ENCODE data around the gene NCKAP1. TPM values are rescaled to one million over a fixed set of nuclear protein-coding genes. Genes with fewer than 3 reads are reported as not detected.
"Not testable (repeated sequence)": the region's sequence is repeated elsewhere in the genome, so short reads cannot be mapped to it uniquely, and the experiment has no call there.

Gene NCKAP1
- total RNA-seq, 6 donors from 2014 or later = 34.2 to 129 (median 83.9) TPM

DNA sequence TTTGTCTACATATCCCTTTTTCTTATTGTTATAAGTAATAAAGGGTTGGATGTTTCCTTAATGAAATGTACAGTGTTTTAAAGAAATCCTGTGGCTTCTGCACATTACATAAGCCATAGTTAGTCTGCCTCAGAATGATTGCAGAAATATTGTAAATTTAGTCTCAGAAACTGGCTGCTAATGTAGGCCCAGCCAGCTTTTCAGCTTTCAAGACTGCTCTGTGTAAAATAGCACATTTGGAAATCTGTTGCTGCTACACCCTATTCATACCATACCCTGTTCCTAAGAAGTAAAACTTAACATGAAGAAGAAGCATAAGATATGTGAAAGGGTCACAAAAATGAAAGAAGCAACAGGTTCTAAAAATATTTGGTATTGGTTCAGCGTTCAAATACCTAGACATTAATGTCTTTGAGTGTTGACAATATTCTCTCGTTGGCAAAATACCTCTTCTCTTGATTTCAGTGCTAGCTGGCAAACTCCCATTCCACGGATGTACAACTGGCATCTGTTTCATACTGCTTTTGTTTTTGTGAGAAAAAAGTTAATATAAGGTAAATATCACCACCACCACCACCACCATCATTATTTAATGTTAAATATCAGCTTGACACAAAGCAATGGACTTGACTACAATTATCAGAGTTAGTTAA is 19.2 kb upstream of the NCKAP1 start:
- whole genome bisulfite sequencing, 2 donors = 55 to 60% methylated on average over 3 of the region's 3 CpGs
- Histone ChIP-seq H3K27me3 (no peaks in the 10 kb centered on the region), H3K4me3 (no peak overlapping the region), H3K27ac (no peak overlapping the region), H3K9me3 (no peaks in the 10 kb centered on the region), H3K4me1 (peaks cover 0 to 4% (median 0%) of the 10 kb centered on the region in 4 donors), H3K36me3 (no peaks in the 10 kb centered on the region)
- DNase-seq (no peak), ATAC-seq (ENCODE audit: low FRiP score in 2 of 2) (no peak)
- TF ChIP-seq EP300 (IDR thresholded peaks at IDR 0.05) (no peak), POLR2AphosphoS5 (IDR thresholded peaks at IDR 0.05) (no peak), POLR2A (IDR thresholded peaks at IDR 0.05) (no peak)
- TF ChIP-seq, protein P1, sequence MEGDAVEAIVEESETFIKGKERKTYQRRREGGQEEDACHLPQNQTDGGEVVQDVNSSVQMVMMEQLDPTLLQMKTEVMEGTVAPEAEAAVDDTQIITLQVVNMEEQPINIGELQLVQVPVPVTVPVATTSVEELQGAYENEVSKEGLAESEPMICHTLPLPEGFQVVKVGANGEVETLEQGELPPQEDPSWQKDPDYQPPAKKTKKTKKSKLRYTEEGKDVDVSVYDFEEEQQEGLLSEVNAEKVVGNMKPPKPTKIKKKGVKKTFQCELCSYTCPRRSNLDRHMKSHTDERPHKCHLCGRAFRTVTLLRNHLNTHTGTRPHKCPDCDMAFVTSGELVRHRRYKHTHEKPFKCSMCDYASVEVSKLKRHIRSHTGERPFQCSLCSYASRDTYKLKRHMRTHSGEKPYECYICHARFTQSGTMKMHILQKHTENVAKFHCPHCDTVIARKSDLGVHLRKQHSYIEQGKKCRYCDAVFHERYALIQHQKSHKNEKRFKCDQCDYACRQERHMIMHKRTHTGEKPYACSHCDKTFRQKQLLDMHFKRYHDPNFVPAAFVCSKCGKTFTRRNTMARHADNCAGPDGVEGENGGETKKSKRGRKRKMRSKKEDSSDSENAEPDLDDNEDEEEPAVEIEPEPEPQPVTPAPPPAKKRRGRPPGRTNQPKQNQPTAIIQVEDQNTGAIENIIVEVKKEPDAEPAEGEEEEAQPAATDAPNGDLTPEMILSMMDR (IDR thresholded peaks at IDR 0.05) = no peak

DNA sequence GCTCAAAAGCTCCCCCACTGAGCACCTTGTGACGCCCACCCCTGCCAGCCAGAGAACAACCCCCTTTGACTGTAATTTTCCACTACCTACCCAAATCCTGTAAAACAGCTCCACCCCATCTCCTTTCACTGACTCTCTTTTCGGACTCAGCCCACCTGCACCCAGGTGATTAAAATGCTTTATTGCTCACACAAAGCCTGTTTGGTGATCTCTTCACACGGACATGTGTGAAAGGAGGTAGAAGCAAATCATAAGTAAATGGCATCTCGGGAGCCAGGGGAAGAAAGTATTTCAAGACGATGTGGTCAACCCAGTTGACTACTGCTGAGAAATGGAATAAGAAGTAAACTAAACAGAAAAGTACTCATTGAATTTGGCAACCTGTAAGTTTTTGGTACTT is 11.2 kb upstream of the NCKAP1 start:
- no peaks in the 10 kb centered on the region for H3K4me1 ChIP-seq
- peaks cover 0 to 6% (median 2%) of the 10 kb centered on the region in 4 donors for H3K9me3 ChIP-seq
- 81 to 83% methylated on average over 5 of the region's 5 CpGs for WGBS, 2 donors

DNA sequence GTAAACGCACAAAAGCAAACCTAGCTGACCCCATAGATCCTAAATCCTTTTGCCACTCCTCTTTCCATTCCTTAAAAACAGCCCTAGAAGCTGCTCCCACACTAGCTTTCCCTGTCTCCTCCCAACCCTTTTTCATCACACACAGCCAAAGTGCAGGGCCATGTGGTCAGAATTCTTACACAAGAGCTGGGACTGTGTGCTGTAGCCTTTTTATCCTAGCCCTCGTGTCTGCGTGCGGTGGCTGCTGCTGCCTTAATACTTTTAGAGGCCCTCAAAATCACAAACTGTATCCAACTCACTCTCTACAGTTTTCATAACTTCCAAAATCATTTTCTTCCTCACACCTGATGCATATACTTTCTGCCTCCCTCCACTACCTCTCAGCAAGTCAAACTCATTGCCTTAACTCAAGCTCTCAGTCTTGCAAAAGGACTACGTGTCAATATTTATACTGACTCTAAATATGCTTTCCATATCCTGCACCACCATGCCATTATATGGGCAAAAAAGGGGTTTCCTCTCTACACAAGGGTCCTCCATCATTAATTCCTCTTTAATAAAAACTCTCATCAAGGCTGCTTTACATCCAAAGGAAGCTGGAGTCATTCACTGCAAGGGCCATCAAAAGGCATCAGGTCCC is 9.3 kb upstream of the NCKAP1 start:
- H3K9me3 ChIP-seq; ATAC-seq (ENCODE audit: low FRiP score in 2 of 2); H3K27ac ChIP-seq; DNase-seq; H3K4me3 ChIP-seq; H3K27me3 ChIP-seq; H3K4me1 ChIP-seq; H3K36me3 ChIP-seq: not testable (repeated sequence)
- WGBS, 2 donors = 88 to 92% methylated on average over 5 of the region's 5 CpGs

More for the DNA sequence above, 11.2 kb upstream of the NCKAP1 start:
- ATAC-seq (ENCODE audit: low FRiP score in 2 of 2) = no peak
- Histone ChIP-seq H3K36me3 (no peaks in the 10 kb centered on the region), H3K27me3 (no peaks in the 10 kb centered on the region), H3K4me3 (no peak overlapping the region), H3K27ac (no peak overlapping the region)
- no peak for DNase-seq
- TF ChIP-seq, protein P1 (IDR thresholded peaks at IDR 0.05) = no peak
- no peak for TF ChIP-seq POLR2AphosphoS5 (IDR thresholded peaks at IDR 0.05)
- no peak for TF ChIP-seq POLR2A (IDR thresholded peaks at IDR 0.05)
- no peak for TF ChIP-seq EP300 (IDR thresholded peaks at IDR 0.05)

DNA sequence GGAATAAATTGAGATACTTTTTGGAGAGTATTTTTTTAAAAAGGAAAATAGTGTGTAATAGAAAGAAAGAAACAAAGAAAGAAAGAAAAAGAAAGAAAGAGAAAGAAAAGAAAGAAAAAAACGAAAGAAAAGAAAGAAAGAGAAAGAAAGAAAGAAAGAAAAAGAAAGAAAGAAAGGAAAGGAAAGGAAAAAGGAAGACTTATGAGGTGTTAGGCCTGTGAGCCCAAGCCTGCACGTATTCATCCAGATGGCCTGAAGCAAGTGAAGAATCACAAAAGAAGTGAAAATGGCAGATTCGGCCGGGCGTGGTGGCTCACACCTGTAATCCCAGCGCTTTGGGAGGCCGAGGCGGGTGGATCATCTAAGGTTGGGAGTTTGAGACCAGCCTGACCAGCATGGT is 5.3 kb upstream of the NCKAP1 start:
- H3K4me1 ChIP-seq; H3K9me3 ChIP-seq; H3K27ac ChIP-seq; ATAC-seq (ENCODE audit: low FRiP score in 2 of 2); H3K36me3 ChIP-seq; H3K27me3 ChIP-seq; H3K4me3 ChIP-seq: not testable (repeated sequence)
- peak in 1 of 2 donors; percentile 14 for DNase-seq
- WGBS, 2 donors = 89 to 90% methylated on average over 8 of the region's 8 CpGs

DNA sequence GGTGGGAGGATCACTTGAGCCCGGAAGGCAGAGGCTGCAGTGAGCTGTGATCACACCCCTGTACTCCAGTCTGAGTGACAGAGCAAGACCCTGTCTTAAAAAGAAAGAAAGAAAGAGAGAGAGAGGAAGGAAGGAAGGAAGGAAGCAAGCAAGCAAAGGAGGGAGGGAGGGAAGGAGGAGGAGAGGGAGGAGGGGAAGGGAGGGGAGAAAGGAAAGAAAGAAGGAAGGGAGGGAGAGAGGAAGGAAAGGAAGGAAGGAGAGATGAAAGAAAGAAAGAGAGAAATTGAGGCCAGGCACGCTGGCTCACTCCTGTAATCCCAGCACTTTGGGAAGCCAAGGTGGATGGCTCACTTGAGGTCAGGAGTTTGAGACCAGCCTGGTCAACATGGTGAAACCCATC is 2.3 kb upstream of the NCKAP1 start:
- H3K36me3 ChIP-seq = no peaks in the 10 kb centered on the region
- DNase-seq = no peak
- H3K4me1 ChIP-seq = peaks cover 9 to 31% (median 11%) of the 10 kb centered on the region in 4 donors
- peaks cover 0 to 9% (median 0%) of the 10 kb centered on the region in 4 donors for H3K27me3 ChIP-seq
- TF ChIP-seq, protein P1 (IDR thresholded peaks at IDR 0.05) = no peak
- TF ChIP-seq POLR2AphosphoS5 (IDR thresholded peaks at IDR 0.05) = no peak
- no peak for TF ChIP-seq POLR2A (IDR thresholded peaks at IDR 0.05)
- TF ChIP-seq EP300 (IDR thresholded peaks at IDR 0.05) = no peak
- no peaks in the 10 kb centered on the region for H3K9me3 ChIP-seq
- no peak overlapping the region for H3K4me3 ChIP-seq
- H3K27ac ChIP-seq = no peak overlapping the region
- 87 to 98% methylated on average over 2 of the region's 2 CpGs for WGBS, 2 donors
- ATAC-seq (ENCODE audit: low FRiP score in 2 of 2) = no peak
